Retinal pigment epithelial cell (primary cell): ENCODE results near the gene DLGAP5.

ENCODE experiments used
- DNase-seq: peaks from one replicate; pipeline ENCODE4 v3.0.0-alpha.2; 2010; ENCODE audit warnings: low read depth
- H3K4me3 ChIP-seq: 2 replicates; pipeline ENCODE4 v1.5.1; 2011; ENCODE audit warnings: mild to moderate bottlenecking, low read length, control low read depth, moderate library complexity
- CTCF ChIP-seq: conservative IDR thresholded peaks from 2 replicates; pipeline ENCODE4 v1.5.1; 2011; ENCODE audit warnings: low read depth, low read length, control low read depth, inconsistent platforms

DLGAP5 gene

GRCh38 chr14:55131370-55132137 lies 59.8 kb downstream of the DLGAP5 start:
- no peak for DNase-seq
- H3K4me3 ChIP-seq, result no peak overlapping the region
- no peak for TF ChIP-seq CTCF

GRCh38 chr14:55130196-55130550 lies 61.2 kb downstream of the DLGAP5 start:
- no peak for TF ChIP-seq CTCF
- DNase-seq, result no peak
- H3K4me3 ChIP-seq, result peak overlapping the region; percentile 71

GRCh38 chr14:55129428-55130195 lies 61.8 kb downstream of the DLGAP5 start:
- peak; percentile 19 for DNase-seq
- no peak for TF ChIP-seq CTCF
- H3K4me3 ChIP-seq, result peak overlapping the region; percentile 71

- TF ChIP-seq CTCF, result no peak
- peak; percentile 16 for DNase-seq
- H3K4me3 ChIP-seq, result peak within 1 kb of the TSS; percentile 71
These were observed 62.3 kb downstream of the DLGAP5 start, which contains the start of gene LGALS3 for GRCh38 chr14:55129086-55129427. LGALS3 (plus strand) TSS chr14:55129252; CDS start chr14:55137374, 8,122 bp downstream.

- no peak for TF ChIP-seq CTCF
- peak overlapping the region; percentile 47 for H3K4me3 ChIP-seq
- no peak for DNase-seq
These were observed 62.8 kb downstream of the DLGAP5 start for GRCh38 chr14:55128386-55129085.

GRCh38 chr14:55127460-55127951 lies 63.9 kb downstream of the DLGAP5 start:
- peak; percentile 69 for DNase-seq
- H3K4me3 ChIP-seq, result no peak overlapping the region
- TF ChIP-seq CTCF, result no peak
